OCI-LY7 (cell line): ENCODE results near the gene STK26. TPM values are rescaled to one million over a fixed set of nuclear protein-coding genes. Genes with fewer than 3 reads are reported as not detected.
A peak's percentile ranks its signal among the peaks of the same experiment; 100 is the strongest.

Source experiments
- BruUV-seq: library from RNA; stranded (reverse); fragments of 400-500 nt; replicated peaks from 2 replicates; lab custom pipeline; 2021; lab: Mats Ljungman, UMichigan
- CTCF ChIA-PET: fragments of 300-600 bp; sonication (Branson Sonifier 250); formaldehyde crosslinking; loops from one replicate; lab custom pipeline; 2022; ENCODE audit warnings: antibody characterized with exemption; ENCODE audit not compliant: unreplicated experiment; lab: Charles Lee
- POLR2A ChIA-PET: fragments of 300-600 bp; sonication (Branson Sonifier 250); formaldehyde crosslinking; loops from one replicate; lab custom pipeline; 2022; ENCODE audit warnings: antibody characterized with exemption; lab: Charles Lee
- DNase-seq: peaks from one replicate; pipeline ENCODE4 v3.0.0-alpha.2; 2015; ENCODE audit warnings: low spot score
- H2AFZ ChIP-seq: fragments of 200-600 bp; sonication (generic), shearing (Covaris generic); 2 replicates; pipeline ENCODE4 v1.6.1; 2014; ENCODE audit warnings: mild to moderate bottlenecking, antibody characterized with exemption, low read length, moderate library complexity
- H3K27ac ChIP-seq: fragments of 200-600 bp; sonication (generic); 2 replicates; pipeline ENCODE4 v1.5.1; 2014; ENCODE audit warnings: mixed run types, low read depth, mild to moderate bottlenecking, moderate library complexity, low read length, inconsistent platforms; ENCODE audit not compliant: poor library complexity, severe bottlenecking
- H3K36me3 ChIP-seq: fragments of 200-600 bp; sonication (generic); 2 replicates; pipeline ENCODE4 v1.6.1; 2014; ENCODE audit warnings: mild to moderate bottlenecking, antibody characterized with exemption, low read length, moderate library complexity, mixed read lengths; ENCODE audit not compliant: insufficient read depth
- H3K4me1 ChIP-seq: fragments of 200-600 bp; sonication (generic); 2 replicates; pipeline ENCODE4 v1.5.1; 2014; ENCODE audit warnings: mild to moderate bottlenecking, low read length; ENCODE audit not compliant: insufficient read depth, poor library complexity, severe bottlenecking
- H3K4me2 ChIP-seq: fragments of 200-600 bp; sonication (generic); 2 replicates; pipeline ENCODE4 v1.6.1; 2014; ENCODE audit warnings: mild to moderate bottlenecking, low read length
- H3K4me3 ChIP-seq: fragments of 200-600 bp; sonication (generic); 2 replicates; pipeline ENCODE4 v1.5.1; 2014; ENCODE audit warnings: mild to moderate bottlenecking, low read depth, low read length; ENCODE audit not compliant: poor library complexity, severe bottlenecking
- H3K79me2 ChIP-seq: fragments of 200-600 bp; sonication (generic); 2 replicates; pipeline ENCODE4 v1.6.1; 2016; ENCODE audit warnings: low read depth, mild to moderate bottlenecking, low read length, moderate library complexity, mixed read lengths; ENCODE audit not compliant: insufficient read depth
- H3K9me2 ChIP-seq: fragments of 200-600 bp; sonication (generic); 2 replicates; pipeline ENCODE4 v1.6.1; 2016; ENCODE audit warnings: mild to moderate bottlenecking, low read length, mixed read lengths; ENCODE audit not compliant: insufficient read depth
- H3K9me3 ChIP-seq: fragments of 200-600 bp; sonication (generic); 2 replicates; pipeline ENCODE4 v1.6.1; 2014; ENCODE audit warnings: mild to moderate bottlenecking, mixed run types, low read length, mixed read lengths
- H4K20me1 ChIP-seq: fragments of 200-600 bp; sonication (generic); 2 replicates; pipeline ENCODE4 v1.6.1; 2014; ENCODE audit warnings: mild to moderate bottlenecking, antibody characterized with exemption, low read length, moderate library complexity, mixed read lengths; ENCODE audit not compliant: insufficient read depth
- EZH2phosphoT487 ChIP-seq: fragments of 200-600 bp; sonication (generic); IDR thresholded peaks from 2 replicates; pipeline ENCODE4 v1.6.1; 2018; ENCODE audit warnings: low read depth, borderline replicate concordance, mild to moderate bottlenecking, mixed run types, antibody characterized with exemption, low read length, moderate library complexity, mixed read lengths
- intact Hi-C: fragments of 100-400 bp; cut with micrococcal nuclease; formaldehyde crosslinking; loops from one replicate; pipeline ENCODE4 v1.10.0; 2022; ENCODE audit not compliant: unreplicated experiment
- total RNA-seq, 2 experiments: library from RNA; depleted of rRNA in 1 of 2; stranded (reverse); fragments of >200 nt in 1 of 2; shearing (Covaris generic) in 1 of 2; gene quantifications; 2 replicates each; pipeline ENCODE4 v1.2.3, GENCODE V29; 2014 to 2022
- TF ChIP-seq, protein P1 (sequence below): fragments of 200-600 bp; sonication (generic); conservative IDR thresholded peaks from 2 replicates; pipeline ENCODE4 v1.5.1; 2014; ENCODE audit warnings: mild to moderate bottlenecking, antibody characterized with exemption, low read length, moderate library complexity, mixed read lengths

Gene STK26
- total RNA-seq, 2 experiments from 2014 or later, result 28.6 to 28.8 TPM

DNA sequence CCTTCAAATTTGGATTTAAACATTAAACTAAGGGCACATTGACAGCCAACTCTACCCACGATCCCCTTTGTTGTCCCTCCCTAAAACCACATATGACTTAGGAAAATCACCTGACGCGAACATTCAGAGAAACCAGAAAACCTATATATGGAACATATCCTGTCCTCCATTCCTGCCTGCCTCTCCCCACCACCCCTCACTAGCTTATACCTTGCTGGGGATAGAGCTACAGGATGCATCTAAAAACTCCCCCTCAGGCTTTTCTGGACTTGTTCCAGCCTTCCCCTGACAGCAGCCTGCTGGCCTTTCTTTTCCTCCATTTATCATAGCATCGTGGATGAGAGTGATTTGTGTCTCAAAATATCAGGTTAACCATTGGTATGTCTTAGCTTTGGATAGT is 8.8 kb downstream of the STK26 start:
- ChIA-PET CTCF (no interaction called here), POLR2A (no interaction called here)
- peaks cover 4% of the 10 kb centered on the region; the same call in 1 of the 2 replicates for H4K20me1 ChIP-seq
- H3K9me3 ChIP-seq, result no peaks in the 10 kb centered on the region
- no peak overlapping the region for H3K27ac ChIP-seq
- no peak for DNase-seq
- H3K4me2 ChIP-seq, result 0 out of 2 replicates have a peak overlapping the region, but pooled peaks have one; percentile 12
- TF ChIP-seq, protein P1, sequence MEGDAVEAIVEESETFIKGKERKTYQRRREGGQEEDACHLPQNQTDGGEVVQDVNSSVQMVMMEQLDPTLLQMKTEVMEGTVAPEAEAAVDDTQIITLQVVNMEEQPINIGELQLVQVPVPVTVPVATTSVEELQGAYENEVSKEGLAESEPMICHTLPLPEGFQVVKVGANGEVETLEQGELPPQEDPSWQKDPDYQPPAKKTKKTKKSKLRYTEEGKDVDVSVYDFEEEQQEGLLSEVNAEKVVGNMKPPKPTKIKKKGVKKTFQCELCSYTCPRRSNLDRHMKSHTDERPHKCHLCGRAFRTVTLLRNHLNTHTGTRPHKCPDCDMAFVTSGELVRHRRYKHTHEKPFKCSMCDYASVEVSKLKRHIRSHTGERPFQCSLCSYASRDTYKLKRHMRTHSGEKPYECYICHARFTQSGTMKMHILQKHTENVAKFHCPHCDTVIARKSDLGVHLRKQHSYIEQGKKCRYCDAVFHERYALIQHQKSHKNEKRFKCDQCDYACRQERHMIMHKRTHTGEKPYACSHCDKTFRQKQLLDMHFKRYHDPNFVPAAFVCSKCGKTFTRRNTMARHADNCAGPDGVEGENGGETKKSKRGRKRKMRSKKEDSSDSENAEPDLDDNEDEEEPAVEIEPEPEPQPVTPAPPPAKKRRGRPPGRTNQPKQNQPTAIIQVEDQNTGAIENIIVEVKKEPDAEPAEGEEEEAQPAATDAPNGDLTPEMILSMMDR, result no peak
- intact Hi-C loops, result no loop called here
- H3K79me2 ChIP-seq, result peaks cover 67% of the 10 kb centered on the region; the same call in 1 of the 2 replicates
- H3K36me3 ChIP-seq, result peaks cover 4% of the 10 kb centered on the region; the same call in 1 of the 2 replicates
- no peaks in the 10 kb centered on the region for H3K9me2 ChIP-seq
- no TSS peak for BruUV-seq
- H3K4me3 ChIP-seq, result no peak overlapping the region
- H2AFZ ChIP-seq, result no peak overlapping the region
- H3K4me1 ChIP-seq, result peaks cover 24% of the 10 kb centered on the region

DNA sequence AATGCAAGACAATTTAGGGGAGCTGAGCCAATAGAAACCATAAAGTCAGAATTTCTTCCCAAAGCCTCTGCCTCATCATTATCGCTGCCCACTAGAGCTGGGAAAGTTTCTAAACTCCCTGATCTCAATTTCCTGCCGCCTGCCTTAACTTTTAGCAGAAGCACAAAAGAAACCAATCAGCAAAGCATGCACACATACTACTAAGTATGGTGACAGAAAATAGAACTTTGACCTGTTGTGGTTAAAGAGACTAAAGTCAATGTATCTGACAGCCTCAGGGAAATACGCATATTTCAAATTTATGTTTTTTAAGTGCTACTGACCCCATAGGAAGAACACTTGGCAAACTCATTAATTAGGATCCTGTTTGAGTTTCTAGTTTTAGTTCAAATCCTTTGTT is 10.1 kb downstream of the STK26 start:
- Histone ChIP-seq H3K79me2 (peaks cover 60% of the 10 kb centered on the region; the same call in 1 of the 2 replicates), H3K36me3 (no peaks in the 10 kb centered on the region), H3K4me3 (no peak overlapping the region), H4K20me1 (peaks cover 4% of the 10 kb centered on the region; the same call in 1 of the 2 replicates), H3K4me2 (0 out of 2 replicates have a peak overlapping the region, but pooled peaks have one; percentile 5), H2AFZ (no peak overlapping the region), H3K9me2 (no peaks in the 10 kb centered on the region), H3K9me3 (no peaks in the 10 kb centered on the region), H3K27ac (no peak overlapping the region), H3K4me1 (peaks cover 24% of the 10 kb centered on the region)
- no TSS peak for BruUV-seq
- no peak for DNase-seq
- intact Hi-C loops, result no loop called here
- ChIA-PET CTCF (no interaction called here), POLR2A (interaction anchor here (1.6 kb wide), 1 partner anchor 12 kb away, joined by 6 read pairs; no protein-coding TSS in a partner anchor)
- no peak for TF ChIP-seq EZH2phosphoT487
- TF ChIP-seq, protein P1, result no peak

DNA sequence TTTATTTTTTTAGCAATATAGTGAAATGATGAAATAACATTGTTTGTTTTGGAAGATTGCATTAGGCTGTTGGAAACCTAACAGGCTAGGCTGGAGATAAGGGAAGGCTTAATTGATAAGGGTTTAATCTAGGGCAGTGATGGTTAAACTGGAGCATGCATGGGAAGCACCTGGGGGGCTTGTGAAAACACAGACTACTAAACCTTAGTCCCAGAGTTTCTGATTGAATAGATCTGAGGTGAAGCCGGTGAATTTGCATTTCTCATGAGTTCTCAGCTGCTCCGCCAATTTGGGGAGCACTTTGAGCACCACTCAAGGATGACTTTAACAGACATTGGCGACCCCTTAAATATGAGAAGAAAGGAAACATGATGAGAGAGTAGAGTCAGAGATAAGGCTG is 11.5 kb downstream of the STK26 start:
- no TSS peak for BruUV-seq
- TF ChIP-seq, protein P1, result no peak
- no peak for TF ChIP-seq EZH2phosphoT487
- Histone ChIP-seq H3K79me2 (peaks cover 57% of the 10 kb centered on the region; the same call in 1 of the 2 replicates), H3K27ac (no peak overlapping the region), H3K36me3 (no peaks in the 10 kb centered on the region), H3K4me1 (peaks cover 24% of the 10 kb centered on the region), H3K9me2 (no peaks in the 10 kb centered on the region), H2AFZ (no peak overlapping the region), H3K4me3 (no peak overlapping the region), H3K4me2 (no peak overlapping the region), H3K9me3 (no peaks in the 10 kb centered on the region), H4K20me1 (peaks cover 4% of the 10 kb centered on the region; the same call in 1 of the 2 replicates)
- ChIA-PET POLR2A (no interaction called here), CTCF (no interaction called here)
- intact Hi-C loops, result no loop called here
- no peak for DNase-seq
